H1 (cell line): ENCODE data around the gene GRK5. TPM values are rescaled to one million over a fixed set of nuclear protein-coding genes. Genes with fewer than 3 reads are reported as not detected.

Experiments
- CTCF ChIA-PET: fragments of 300-600 bp; sonication (Branson Sonifier 250); formaldehyde crosslinking; loops from one replicate; lab custom pipeline; 2021; ENCODE audit not compliant: partially characterized antibody; lab: Charles Lee
- POLR2A ChIA-PET: fragments of 300-600 bp; sonication (Branson Sonifier 250); formaldehyde crosslinking; loops from one replicate; lab custom pipeline; 2021; ENCODE audit warnings: inconsistent platforms; ENCODE audit not compliant: partially characterized antibody; lab: Charles Lee
- DNase-seq, 2 experiments: peaks; one replicate each; pipeline versions ENCODE4 v3.0.0 to v3.0.0-alpha.2; 2010 to 2022; ENCODE audit warnings: low spot score in 2 of 2, low read depth in 1 of 2, mixed read lengths in 1 of 2
- FAIRE-seq: peaks from 2 replicates; lab custom pipeline; 2011; peaks lifted over from hg19 to GRCh38; lab: Jason Lieb, UNC
- H2AFZ ChIP-seq: 2 replicates; pipeline ENCODE4 v1.8.1; 2012; ENCODE audit warnings: low read length, inconsistent platforms
- H2AK5ac ChIP-seq: 2 replicates; pipeline ENCODE4 v1.6.1; 2013; ENCODE audit warnings: low read depth, low read length
- H2BK120ac ChIP-seq: replicated peaks from 2 replicates; pipeline ENCODE3; 2013; ENCODE audit warnings: low read depth, low read length, inconsistent platforms
- H2BK12ac ChIP-seq: 2 replicates; pipeline ENCODE4 v1.6.1; 2013; ENCODE audit warnings: low read depth, low read length
- H2BK15ac ChIP-seq: 2 replicates; pipeline ENCODE4 v1.6.1; 2013; ENCODE audit warnings: low read length
- H2BK20ac ChIP-seq: 2 replicates; pipeline ENCODE4 v1.6.1; 2013; ENCODE audit warnings: low read length
- H2BK5ac ChIP-seq: 2 replicates; pipeline ENCODE4 v1.6.1; 2013; ENCODE audit warnings: low read depth, low read length
- H3K14ac ChIP-seq: 2 replicates; pipeline ENCODE4 v1.6.1; 2013; ENCODE audit warnings: inconsistent platforms; ENCODE audit not compliant: insufficient read length
- H3K18ac ChIP-seq: 2 replicates; pipeline ENCODE4 v1.6.1; 2013; ENCODE audit warnings: low read length; ENCODE audit errors: extremely low read depth
- H3K23ac ChIP-seq: 2 replicates; pipeline ENCODE4 v1.6.1; 2013; ENCODE audit warnings: inconsistent platforms; ENCODE audit not compliant: insufficient read length
- H3K23me2 ChIP-seq: 2 replicates; pipeline ENCODE4 v1.6.1; 2013; ENCODE audit warnings: low read depth, low read length
- H3K27ac ChIP-seq: 2 replicates; pipeline ENCODE4 v1.6.1; 2011; ENCODE audit warnings: low read depth, low read length, inconsistent platforms
- H3K27me3 ChIP-seq, 4 experiments: replicated peaks in 1 of 4; 1 replicate in 1 of 4; 2 replicates in 3 of 4; pipeline versions ENCODE4 v1.6.1 to v1.8.1; 2011 to 2013; ENCODE audit warnings: low read length in 3 of 4, mild to moderate bottlenecking in 3 of 4, inconsistent platforms in 2 of 4, mixed read lengths in 2 of 4, moderate library complexity in 1 of 4; ENCODE audit not compliant: control insufficient read depth in 3 of 4, insufficient read depth in 3 of 4; ENCODE audit errors: extremely low read depth in 1 of 4
- H3K36me3 ChIP-seq, 4 experiments: 2 replicates each; pipeline versions ENCODE4 v1.6.1 to v1.8.1; 2011 to 2013; ENCODE audit warnings: mild to moderate bottlenecking in 4 of 4, low read length in 3 of 4, moderate library complexity in 2 of 4, control low read depth in 1 of 4, inconsistent platforms in 1 of 4; ENCODE audit not compliant: insufficient read depth in 4 of 4, control insufficient read depth in 2 of 4
- H3K4ac ChIP-seq: replicated peaks from 2 replicates; pipeline ENCODE3; 2013; ENCODE audit warnings: low read length, low read depth, mixed read lengths, inconsistent platforms; ENCODE audit not compliant: insufficient read length
- H3K4me1 ChIP-seq, 4 experiments: replicated peaks in 1 of 4; 1 replicate in 1 of 4; 2 replicates in 3 of 4; pipeline versions ENCODE4 v1.6.1 to v1.8.1; 2011 to 2013; ENCODE audit warnings: low read length in 3 of 4, inconsistent platforms in 2 of 4, mixed read lengths in 1 of 4; ENCODE audit not compliant: insufficient read depth in 4 of 4, control insufficient read depth in 3 of 4
- H3K4me2 ChIP-seq, 2 experiments: 2 replicates each; pipeline versions ENCODE4 v1.6.1 to v1.8.1; 2011 to 2013; ENCODE audit warnings: low read depth in 2 of 2, low read length in 2 of 2, control low read depth in 1 of 2, inconsistent platforms in 1 of 2, mild to moderate bottlenecking in 1 of 2; ENCODE audit not compliant: insufficient read depth in 1 of 2
- H3K4me3 ChIP-seq, 4 experiments: fragments of 200-600, 300-600 bp in 1 of 4; sonication (generic), shearing (Covaris generic), sonication (Bioruptor Twin) in 1 of 4; 2 replicates each; pipeline versions ENCODE4 v1.5.1 to v1.8.1; 2011 to 2016; ENCODE audit warnings: low read length in 4 of 4, low read depth in 3 of 4, control low read depth in 2 of 4, inconsistent platforms in 2 of 4, mild to moderate bottlenecking in 2 of 4, mixed read lengths in 1 of 4, moderate library complexity in 1 of 4; ENCODE audit not compliant: insufficient read depth in 2 of 4; ENCODE audit errors: extremely low read depth in 1 of 4
- H3K56ac ChIP-seq: replicated peaks from 2 replicates; pipeline ENCODE3; 2013; ENCODE audit warnings: low read depth, mild to moderate bottlenecking, mixed read lengths, low read length, inconsistent platforms; ENCODE audit not compliant: insufficient read length
- H3K79me1 ChIP-seq: 2 replicates; pipeline ENCODE4 v1.6.1; 2013; ENCODE audit warnings: low read depth, low read length, control low read depth
- H3K79me2 ChIP-seq, 2 experiments: 2 replicates each; pipeline versions ENCODE4 v1.6.1 to v1.8.1; 2012 to 2013; ENCODE audit warnings: low read length in 2 of 2, mild to moderate bottlenecking in 2 of 2, inconsistent platforms in 1 of 2; ENCODE audit not compliant: insufficient read depth in 2 of 2, control insufficient read depth in 1 of 2
- H3K9ac ChIP-seq, 4 experiments: replicated peaks in 1 of 4; 1 replicate in 1 of 4; 2 replicates in 3 of 4; pipeline versions ENCODE4 v1.6.1 to v1.8.1; 2011 to 2013; ENCODE audit warnings: low read depth in 3 of 4, low read length in 3 of 4, control low read depth in 2 of 4, mild to moderate bottlenecking in 2 of 4, moderate library complexity in 2 of 4, inconsistent platforms in 1 of 4; ENCODE audit errors: extremely low read depth in 1 of 4
- H3K9me3 ChIP-seq, 2 experiments: 2 replicates each; pipeline versions ENCODE4 v1.6.1 to v1.8.1; 2012 to 2013; ENCODE audit warnings: mild to moderate bottlenecking in 2 of 2, moderate library complexity in 2 of 2, control low read depth in 1 of 2, inconsistent platforms in 1 of 2, low read depth in 1 of 2, low read length in 1 of 2, mixed read lengths in 1 of 2; ENCODE audit not compliant: insufficient read depth in 2 of 2
- H4K20me1 ChIP-seq, 2 experiments: replicated peaks in 1 of 2; 2 replicates each; pipeline versions ENCODE3 to v1.8.1; 2011 to 2013; ENCODE audit warnings: inconsistent platforms in 2 of 2, low read length in 2 of 2, mild to moderate bottlenecking in 1 of 2; ENCODE audit not compliant: insufficient read depth in 2 of 2, control insufficient read depth in 1 of 2
- H4K5ac ChIP-seq: 2 replicates; pipeline ENCODE4 v1.6.1; 2013; ENCODE audit warnings: low read length, low read depth, mixed read lengths, inconsistent platforms; ENCODE audit not compliant: insufficient read length
- H4K8ac ChIP-seq: 2 replicates; pipeline ENCODE4 v1.8.0; 2013; ENCODE audit warnings: mild to moderate bottlenecking, moderate library complexity, low read length, inconsistent platforms; ENCODE audit not compliant: insufficient read depth; ENCODE audit errors: extremely low read depth
- H4K91ac ChIP-seq: replicated peaks from 2 replicates; pipeline ENCODE3; 2013; ENCODE audit warnings: low read length, mixed read lengths, inconsistent platforms; ENCODE audit not compliant: insufficient read length
- CHD1 ChIP-seq: IDR thresholded peaks from 2 replicates; pipeline ENCODE4 v1.6.1; 2012; ENCODE audit warnings: low read depth, low read length, improper control_type of control experiment
- EZH2 ChIP-seq: fragments of 200-600 bp; sonication (generic); IDR thresholded peaks from 2 replicates; pipeline ENCODE4 v1.7.1; 2012; ENCODE audit warnings: low read depth, mild to moderate bottlenecking, moderate library complexity, low read length, inconsistent platforms; ENCODE audit not compliant: severe bottlenecking
- HDAC6 ChIP-seq: IDR thresholded peaks from one replicate; pipeline ENCODE4 v1.7.1; 2012; ENCODE audit warnings: low read depth, mild to moderate bottlenecking, inconsistent platforms, low read length, moderate library complexity
- NANOG ChIP-seq: IDR thresholded peaks from 2 replicates; pipeline ENCODE4 v1.6.1; 2011; ENCODE audit warnings: low read length, low read depth, mild to moderate bottlenecking, inconsistent platforms; ENCODE audit not compliant: insufficient read depth, poor library complexity, severe bottlenecking
- RBBP5 ChIP-seq: IDR thresholded peaks from 2 replicates; pipeline ENCODE4 v1.7.1; 2012; ENCODE audit warnings: low read depth, mild to moderate bottlenecking, inconsistent platforms, low read length, moderate library complexity, borderline replicate concordance
- RFX5 ChIP-seq: IDR thresholded peaks from 2 replicates; pipeline ENCODE4 v1.6.1; 2011; ENCODE audit warnings: low read depth, low read length, improper control_type of control experiment, borderline replicate concordance
- RXRA ChIP-seq: IDR thresholded peaks from 2 replicates; pipeline ENCODE4 v1.6.1; 2011; ENCODE audit warnings: low read depth, mild to moderate bottlenecking, low read length, moderate library complexity; ENCODE audit not compliant: insufficient read depth
- SP1 ChIP-seq: IDR thresholded peaks from 2 replicates; pipeline ENCODE4 v1.6.1; 2011; ENCODE audit warnings: low read depth, low read length
- TAF1 ChIP-seq: IDR thresholded peaks from 2 replicates; pipeline ENCODE4 v1.6.1; 2011; ENCODE audit warnings: mild to moderate bottlenecking, low read depth, low read length
- WGBS, 2 experiments: shearing (Covaris generic) in 1 of 2; methylation state at CpG; one replicate each; pipeline versions ENCODE4 v1.1.6 to v1.1.7; 2013 to 2015; ENCODE audit warnings: low lambda C conversion rate in 2 of 2, mixed read lengths in 2 of 2, inconsistent platforms in 1 of 2, low coverage in 1 of 2, missing lambda C conversion rate in 1 of 2; ENCODE audit not compliant: insufficient replicate concordance in 2 of 2, insufficient coverage in 1 of 2, insufficient read length in 1 of 2; ENCODE audit errors: extremely low coverage in 1 of 2, missing lambda C conversion rate in 1 of 2; 5-methylcytosine and 5-hydroxymethylcytosine counted together
- polyA plus RNA-seq, 7 experiments: library from polyadenylated mRNA; depleted of rRNA in 3 of 7; stranded (reverse) in 5 of 7; unstranded in 2 of 7; fragments of >200 nt in 5 of 7; fragments of 200-250 nt in 2 of 7; gene quantifications; 1 replicate in 5 of 7; 2 replicates in 1 of 7; 4 replicates in 1 of 7; pipeline versions ENCODE4 v1.2.1 to v1.2.3, GENCODE V29; 2011 to 2013; ENCODE audit warnings: missing spikeins in 2 of 7, mixed read lengths in 2 of 7
- total RNA-seq: library from RNA; stranded (reverse); fragmentation: NEBNext Ultra II Directional; extraction: Animal tissue kit (Norgen Biotek cat#: 25700); gene quantifications from 2 replicates; pipeline ENCODE4 v1.2.1, GENCODE V29; 2021
- TF ChIP-seq, protein P1 (sequence below): IDR thresholded peaks from 2 replicates; pipeline ENCODE4 v1.6.1; 2011; ENCODE audit warnings: low read length, improper control_type of control experiment

Gene GRK5
- total and polyA plus RNA-seq, 2 of the 8 experiments (the other 6 are each of a cell fraction or from before 2014, with no cell fraction given), result 0.54 to 2.5 TPM

DNA sequence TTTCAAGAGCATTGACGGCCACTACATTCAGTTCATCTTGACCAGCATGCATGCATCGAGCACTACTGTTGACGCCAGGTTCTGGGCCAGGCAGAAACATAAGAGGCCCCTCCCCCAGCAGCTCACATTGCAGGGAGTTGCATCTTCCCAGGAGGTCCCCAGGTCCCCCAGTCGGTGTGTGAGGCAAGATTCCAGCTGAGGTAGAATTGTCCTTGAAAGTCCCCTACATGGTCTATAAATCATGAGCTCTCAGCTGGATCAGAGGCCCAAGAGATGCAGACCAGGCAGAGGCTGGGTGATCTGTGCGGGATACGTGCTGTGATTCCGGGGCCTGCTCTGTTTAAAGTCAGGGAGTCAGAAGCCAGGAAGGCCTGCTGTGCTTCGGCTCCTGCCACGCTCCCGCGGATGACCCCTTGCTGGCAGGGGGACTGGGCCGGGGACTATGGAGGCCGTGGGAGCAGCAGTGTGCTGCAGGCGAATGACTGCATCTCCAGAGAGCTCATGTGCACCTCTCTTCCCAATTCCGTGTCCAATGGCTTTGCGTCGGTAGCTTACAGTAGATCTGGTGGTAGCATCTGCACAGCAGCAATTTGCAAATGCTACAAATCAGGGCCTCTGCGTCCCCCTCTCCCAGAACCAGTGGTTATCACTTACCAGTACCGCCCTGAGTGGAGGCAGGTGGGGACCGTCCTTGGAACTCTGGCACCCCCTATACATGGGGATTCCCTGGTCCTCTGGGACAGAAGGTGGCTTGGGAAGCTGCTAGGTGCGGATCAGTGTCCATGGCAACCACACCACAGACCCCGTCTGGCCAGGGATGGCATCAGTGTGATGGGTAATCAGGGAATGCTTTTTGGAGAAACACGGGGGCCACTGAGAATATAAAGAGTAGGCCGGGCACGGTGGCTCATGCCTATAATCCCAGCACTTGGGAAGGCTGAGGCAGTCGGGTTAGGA is 241.5 kb downstream of the GRK5 start:
- Histone ChIP-seq H4K20me1 (no peaks in the 10 kb centered on the region), H3K4me1 (peaks cover 0 to 6% (median 0%) of the 10 kb centered on the region in 4 experiments; a peak in 3 of 7 replicates), H3K14ac (no peak overlapping the region), H2AFZ (no peak overlapping the region), H3K79me1 (no peaks in the 10 kb centered on the region), H3K4ac (no peak overlapping the region), H3K23ac (no peak overlapping the region), H3K4me3 (no peak overlapping the region), H3K79me2 (no peaks in the 10 kb centered on the region), H3K9ac (no peak overlapping the region), H3K9me3 (no peaks in the 10 kb centered on the region), H2BK12ac (0 out of 2 replicates have a peak overlapping the region, but pooled peaks have one; percentile 27), H2BK120ac (no peak overlapping the region), H4K8ac (no peak overlapping the region), H2AK5ac (no peak overlapping the region), H2BK15ac (no peak overlapping the region; the same call in 1 of the 2 replicates), H4K91ac (no peak overlapping the region), H4K5ac (no peak overlapping the region), H2BK5ac (no peak overlapping the region), H3K56ac (no peak overlapping the region), H2BK20ac (no peak overlapping the region), H3K36me3 (no peaks in the 10 kb centered on the region), H3K27ac (no peak overlapping the region), H3K18ac (no peak overlapping the region), H3K4me2 (no peak overlapping the region), H3K27me3 (no peaks in the 10 kb centered on the region), H3K23me2 (no peaks in the 10 kb centered on the region)
- CTCF ChIA-PET, result interaction anchor here (0.8 to 2.0 kb wide), 15 partner anchors 8 to 258 kb away, joined by 3 to 7 read pairs (median 3); no protein-coding TSS in a partner anchor
- DNase-seq (no peak), FAIRE-seq (no peak)
- POLR2A ChIA-PET, result interaction anchor here (0.6 to 1.4 kb wide), 2 partner anchors 243 to 244 kb away, joined by 3 read pairs; no protein-coding TSS in a partner anchor
- 88% methylated on average over 26 of the region's 26 CpGs; no CpG with 5 or more reads in 1 of the 2 experiments for WGBS, 2 experiments
- TF ChIP-seq SP1, result no peak
- TF ChIP-seq RBBP5, result no peak
- TF ChIP-seq TAF1, result no peak
- no peak for TF ChIP-seq NANOG
- TF ChIP-seq RXRA, result no peak
- TF ChIP-seq RFX5, result no peak
- TF ChIP-seq HDAC6, result no peak
- TF ChIP-seq EZH2, result no peak
- TF ChIP-seq CHD1, result no peak
- TF ChIP-seq, protein P1, sequence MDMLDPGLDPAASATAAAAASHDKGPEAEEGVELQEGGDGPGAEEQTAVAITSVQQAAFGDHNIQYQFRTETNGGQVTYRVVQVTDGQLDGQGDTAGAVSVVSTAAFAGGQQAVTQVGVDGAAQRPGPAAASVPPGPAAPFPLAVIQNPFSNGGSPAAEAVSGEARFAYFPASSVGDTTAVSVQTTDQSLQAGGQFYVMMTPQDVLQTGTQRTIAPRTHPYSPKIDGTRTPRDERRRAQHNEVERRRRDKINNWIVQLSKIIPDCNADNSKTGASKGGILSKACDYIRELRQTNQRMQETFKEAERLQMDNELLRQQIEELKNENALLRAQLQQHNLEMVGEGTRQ, result no peak
